HG03558 (cell line): ENCODE results near the gene ZNF648.
"Not testable (repeated sequence)": the region's sequence is repeated elsewhere in the genome, so short reads cannot be mapped to it uniquely, and the experiment has no call there.

Source experiments
- ATAC-seq: cut with Tn5 transposase; IDR thresholded peaks from one replicate; pipeline ENCODE4 v1.9.1; 2021; ENCODE audit warnings: moderate number of reproducible peaks; ENCODE audit not compliant: unreplicated experiment; ENCODE audit errors: extremely low read depth

The ZNF648 gene

GRCh38 chr1:182080955-182081582, 19.6 kb upstream of the ZNF648 start:
- ATAC-seq = no peak

DNA sequence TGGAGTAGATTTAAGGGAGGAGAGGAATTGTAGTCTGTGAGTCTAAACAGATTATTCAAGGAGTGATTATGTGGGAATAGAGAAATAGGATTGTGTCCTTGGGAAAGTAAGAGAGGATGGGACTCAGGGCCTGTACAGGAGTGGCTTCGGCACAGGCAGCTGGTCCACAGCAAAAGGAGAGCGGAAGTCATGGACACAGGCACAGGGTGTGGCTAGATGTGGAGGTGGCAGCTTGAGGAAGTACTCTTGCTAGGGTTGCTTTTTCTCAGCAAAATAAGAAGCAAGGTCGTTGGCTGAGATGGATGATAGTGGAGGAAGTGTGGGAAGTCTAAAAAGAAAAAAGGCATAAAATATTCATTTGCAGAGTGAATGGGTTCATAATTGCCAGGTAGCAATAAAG, 18.5 kb upstream of the ZNF648 start:
- ATAC-seq = no peak

GRCh38 chr1:182071924-182072323, 10.4 kb upstream of the ZNF648 start:
- no peak for ATAC-seq

GRCh38 chr1:182069028-182069466, 7.5 kb upstream of the ZNF648 start:
- no peak for ATAC-seq

DNA sequence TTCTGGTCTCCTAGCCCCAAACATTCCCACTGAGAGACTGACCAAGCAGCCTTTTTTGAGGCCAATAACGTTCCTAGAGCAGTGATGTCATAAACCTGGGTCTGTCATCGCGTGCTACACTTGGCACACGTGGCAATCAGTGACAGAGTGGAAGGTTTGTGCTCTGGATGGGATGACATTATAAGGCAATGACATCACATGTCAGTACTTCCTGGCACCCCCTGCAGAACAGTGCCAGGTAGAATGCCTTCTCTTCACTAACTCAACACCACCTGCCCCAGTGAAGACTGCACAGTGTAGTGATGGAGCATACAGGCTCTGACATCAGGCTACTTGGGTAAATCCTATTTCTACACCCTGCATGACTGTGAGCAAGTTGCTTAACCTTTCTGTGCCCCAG, 5.4 kb upstream of the ZNF648 start:
- no peak for ATAC-seq

- ATAC-seq = no peak
Measured at GRCh38 chr1:182065126-182065845, 3.8 kb upstream of the ZNF648 start.

- ATAC-seq = no peak
Measured at GRCh38 chr1:182064611-182065010, 3.1 kb upstream of the ZNF648 start.

DNA sequence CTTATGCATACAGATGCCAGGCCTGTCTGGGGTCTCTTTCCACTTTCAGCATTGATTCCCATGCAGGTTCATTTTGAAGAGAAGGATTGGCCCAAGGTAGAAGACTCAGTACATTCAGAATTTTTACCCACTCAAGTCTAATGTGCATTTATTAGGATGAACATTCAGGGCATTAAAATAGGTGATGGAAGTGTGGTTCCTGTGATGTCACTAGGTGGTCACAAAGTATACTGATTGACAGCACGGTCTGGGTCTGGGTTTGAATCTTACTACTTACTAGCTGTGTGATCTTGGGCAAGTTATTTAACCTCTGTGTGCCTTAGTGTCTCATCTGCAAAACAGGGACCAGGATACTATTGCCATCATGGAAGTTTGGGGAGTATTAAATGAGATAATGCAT, 711 bp upstream of the ZNF648 start:
- no peak for ATAC-seq

DNA sequence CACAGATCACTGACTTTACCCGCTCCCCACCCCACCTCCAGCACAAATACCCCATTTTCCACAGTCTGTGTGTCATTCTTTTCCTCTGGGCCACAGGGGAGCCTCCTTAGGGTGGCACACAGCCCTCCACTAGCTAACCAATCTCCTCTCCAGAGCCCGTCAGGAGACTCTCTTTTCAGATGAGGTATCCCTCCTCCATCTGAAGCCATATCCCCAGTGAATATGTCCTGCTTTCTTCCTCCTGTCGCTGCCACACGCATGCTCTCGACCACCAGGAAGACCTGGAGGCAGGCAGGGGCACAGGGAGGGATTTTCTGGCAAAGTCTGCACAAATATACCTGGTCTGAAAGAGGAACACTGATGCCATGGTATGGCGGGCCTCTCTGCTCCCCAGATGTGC, 635 bp downstream of the ZNF648 start:
- no peak for ATAC-seq

GRCh38 chr1:182059936-182060335, 1.6 kb downstream of the ZNF648 start:
- ATAC-seq = no peak

- ATAC-seq = no peak
Measured at GRCh38 chr1:182056601-182057366, 4.7 kb downstream of the ZNF648 start.

- ATAC-seq = no peak
Measured at GRCh38 chr1:182054698-182055326, 6.7 kb downstream of the ZNF648 start.

GRCh38 chr1:182052355-182052754, 9.2 kb downstream of the ZNF648 start:
- ATAC-seq = no peak

- no peak for ATAC-seq
Measured at GRCh38 chr1:182051938-182052337, 9.6 kb downstream of the ZNF648 start.

GRCh38 chr1:182050481-182051448, 10.7 kb downstream of the ZNF648 start:
- no peak for ATAC-seq

DNA sequence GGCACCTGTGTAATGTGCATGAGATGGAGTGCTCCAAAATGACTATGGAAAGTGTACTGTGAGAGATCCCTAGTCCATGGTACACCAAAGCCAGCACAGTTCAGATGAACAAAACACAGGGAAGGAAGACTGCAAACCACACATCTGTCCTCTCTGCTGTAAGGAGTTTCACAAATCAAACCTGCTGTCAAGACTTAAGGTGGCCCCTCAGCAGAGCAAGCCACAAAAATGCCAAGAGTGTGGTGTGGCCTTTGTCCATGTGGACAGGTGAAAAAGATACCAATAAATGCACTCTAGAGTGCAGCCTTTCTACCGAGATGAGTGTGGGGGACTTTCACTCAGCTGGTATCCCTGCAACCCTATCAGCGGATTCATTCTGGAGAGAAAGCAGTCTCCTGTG, 12.9 kb downstream of the ZNF648 start:
- no peak for ATAC-seq

DNA sequence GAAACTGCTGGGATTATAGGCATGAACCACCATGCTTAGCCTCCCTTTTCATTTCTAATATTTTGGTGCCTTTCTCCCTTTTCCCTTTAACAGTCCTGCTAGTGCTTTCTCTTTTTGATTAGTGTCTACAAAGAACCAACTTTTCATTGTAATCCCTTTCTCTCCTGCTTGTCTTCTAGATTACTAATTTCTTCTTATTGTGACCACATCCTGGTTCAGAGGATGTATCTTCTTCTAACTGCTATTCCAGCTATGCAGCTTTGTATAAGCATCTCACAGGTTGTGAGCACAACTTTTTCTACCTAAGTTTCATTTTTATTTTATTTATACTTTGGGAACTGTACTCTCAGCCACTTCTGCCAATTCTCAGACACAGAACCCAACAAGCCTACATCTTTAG, 14.7 kb downstream of the ZNF648 start:
- ATAC-seq = no peak

DNA sequence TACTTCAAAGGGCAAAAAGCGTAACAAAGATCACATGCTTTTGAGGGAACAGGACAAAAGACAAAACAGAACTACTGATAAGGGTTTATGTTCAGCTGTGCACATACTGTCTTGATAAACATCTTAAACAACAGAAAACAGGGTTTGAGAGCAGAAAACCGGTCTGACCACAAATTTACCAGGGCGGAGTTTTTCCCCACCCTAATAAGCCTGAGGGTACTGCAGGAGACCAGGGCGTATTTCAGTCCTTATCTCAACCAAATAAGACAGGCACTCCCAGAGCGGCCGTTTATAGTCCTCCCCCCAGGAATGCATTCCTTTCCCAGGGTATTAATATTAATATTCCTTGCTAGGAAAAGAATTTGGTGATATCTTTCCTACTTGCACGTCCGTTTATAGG, 16.0 kb downstream of the ZNF648 start:
- ATAC-seq = not testable (repeated sequence)

DNA sequence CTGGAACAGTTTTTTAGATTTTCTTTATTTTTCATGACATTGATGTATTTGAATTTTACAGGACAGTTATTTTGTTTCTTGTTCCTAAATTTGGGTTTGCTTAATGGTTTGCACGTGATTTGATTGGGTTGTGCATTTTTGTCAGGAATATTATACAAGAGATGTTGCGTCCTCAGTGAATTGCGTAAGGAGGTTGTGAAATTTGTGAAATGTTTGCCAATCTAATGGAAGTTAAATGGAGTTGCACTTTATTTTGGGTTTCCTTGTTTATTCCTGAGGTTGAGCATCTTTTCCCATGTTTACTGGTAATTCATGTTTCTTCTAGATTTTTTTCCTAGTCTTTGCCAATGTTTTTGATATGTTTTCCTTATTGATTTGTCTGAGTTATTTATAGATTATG, 19.9 kb downstream of the ZNF648 start:
- no peak for ATAC-seq

- no peak for ATAC-seq
Measured at GRCh38 chr1:182038220-182038619, 23.3 kb downstream of the ZNF648 start.
